Measurements from ENCODE around the gene QPCT.

GRCh38 chr2:37365669-37366068 is 21.2 kb downstream of the QPCT start:
- TF ChIP-seq CTCF (IDR thresholded peaks at IDR 0.05; ENCODE audit: poor library complexity) = no peak
- TF ChIP-seq EZH2 (IDR thresholded peaks at IDR 0.05; ENCODE audit: borderline replicate concordance) = no peak
- no peak for TF ChIP-seq EZH2phosphoT487 (IDR thresholded peaks at IDR 0.05; ENCODE audit: low read depth, severe bottlenecking, unreplicated experiment)

Measured in hepatocyte (in vitro differentiated cells).